Measurements from ENCODE around the gene UNC5A.

The UNC5A gene

DNA sequence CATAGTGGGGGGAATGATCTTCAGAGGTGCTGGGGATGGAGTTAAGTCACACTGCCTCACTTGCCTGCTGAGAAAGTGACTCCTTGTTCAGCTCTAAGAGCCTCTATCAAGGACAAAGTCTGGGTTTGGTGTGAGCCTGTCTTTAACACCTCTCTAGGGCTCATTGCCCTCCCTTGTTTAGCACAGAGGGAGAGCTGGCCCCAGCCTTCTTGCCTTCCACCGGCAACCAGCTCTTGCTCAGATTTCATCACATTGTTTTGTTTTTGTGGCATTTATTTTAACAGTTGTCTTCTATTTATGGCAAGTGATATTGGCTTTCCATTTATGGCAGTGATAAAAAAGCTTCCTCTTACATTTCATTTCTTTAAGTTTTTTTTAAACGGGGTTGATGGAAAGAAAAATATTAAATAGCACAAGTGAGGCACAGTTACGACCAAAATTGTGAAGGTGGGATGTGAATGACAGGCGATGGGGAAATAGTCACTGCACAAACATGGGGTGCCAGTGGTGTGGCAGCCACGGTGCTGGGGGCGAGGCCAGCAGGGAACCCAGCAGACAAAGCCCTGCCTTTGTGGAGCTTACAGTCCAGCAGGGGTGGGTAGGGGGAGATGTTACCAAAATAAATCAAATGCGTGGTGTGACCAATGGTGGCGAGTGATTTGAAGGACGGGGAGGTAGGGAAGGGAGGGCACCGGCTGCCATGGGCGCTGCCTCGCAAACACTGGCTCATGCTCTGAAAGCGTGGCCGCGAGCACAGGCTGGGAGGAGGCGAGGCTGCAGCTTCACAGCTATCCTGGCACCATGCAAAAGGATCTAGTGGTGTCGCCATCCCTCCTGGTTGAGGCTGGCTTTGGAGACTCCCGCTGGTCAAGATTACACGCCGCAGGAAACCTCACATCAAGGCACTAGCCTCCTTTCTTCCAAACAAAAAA lies 21.2 kb upstream of the UNC5A start:
- TF ChIP-seq GLIS3 (CRISPR knock-in tag; IDR thresholded peaks at IDR 0.05), result no peak
- TF ChIP-seq ZNF565 (CRISPR knock-in tag; conservative IDR thresholded peaks at IDR 0.05; ENCODE audit: low read depth), result no peak
- no peak for TF ChIP-seq ZFP3 (CRISPR knock-in tag; IDR thresholded peaks at IDR 0.05)
- no peak for TF ChIP-seq ZC3H10 (CRISPR knock-in tag; IDR thresholded peaks at IDR 0.05)
- no peak for TF ChIP-seq TOX (CRISPR knock-in tag; IDR thresholded peaks at IDR 0.05; ENCODE audit: borderline replicate concordance)
- no peak for TF ChIP-seq BACH2 (CRISPR knock-in tag; IDR thresholded peaks at IDR 0.05; ENCODE audit: borderline replicate concordance)
- TF ChIP-seq TSHZ2 (CRISPR knock-in tag; IDR thresholded peaks at IDR 0.05), result no peak
- ATAC-seq, result no peak

DNA sequence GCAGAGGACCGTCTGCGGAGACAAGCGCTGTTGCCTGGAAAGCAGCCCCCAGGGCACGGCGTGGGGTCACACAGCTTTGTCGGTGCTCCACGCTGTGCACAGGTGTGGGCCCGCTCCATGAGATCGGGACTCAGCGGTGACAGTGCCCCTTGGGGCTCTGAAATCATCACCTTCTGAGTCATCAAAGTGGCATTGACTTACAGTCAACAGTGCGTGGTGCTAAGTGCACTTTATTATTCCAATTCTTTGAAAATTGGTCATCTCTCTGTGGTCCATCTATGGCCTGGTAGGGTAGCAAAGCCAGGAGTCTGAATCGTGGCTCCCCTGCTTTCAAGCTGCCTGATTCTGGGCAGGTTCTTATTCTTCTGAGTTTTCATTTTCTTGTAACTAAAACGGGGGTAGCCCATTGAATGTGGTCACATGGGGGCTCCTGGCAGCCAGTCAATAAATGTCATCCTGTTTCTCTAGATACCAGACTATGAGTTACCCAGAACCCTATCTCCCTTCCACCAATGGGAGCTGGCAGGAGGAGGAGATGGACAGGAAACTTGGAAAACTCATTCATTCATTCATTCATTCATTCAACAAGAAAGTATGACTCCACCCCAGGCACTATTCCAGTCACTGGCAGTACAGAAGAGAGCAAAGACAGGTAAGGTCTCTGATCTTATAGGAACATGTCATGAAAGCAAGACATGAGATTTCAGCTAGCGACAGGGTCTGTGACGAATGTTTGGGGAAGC lies 20.3 kb upstream of the UNC5A start:
- no peak for ATAC-seq
- TF ChIP-seq BACH2 (CRISPR knock-in tag; IDR thresholded peaks at IDR 0.05; ENCODE audit: borderline replicate concordance) (no peak), ZFP30 (CRISPR knock-in tag; IDR thresholded peaks at IDR 0.05) (no peak), ESRRG (CRISPR knock-in tag; IDR thresholded peaks at IDR 0.05) (no peak), SNAI2 (CRISPR knock-in tag; IDR thresholded peaks at IDR 0.05) (no peak), ZFP3 (CRISPR knock-in tag; IDR thresholded peaks at IDR 0.05) (no peak), ZNF8 (CRISPR knock-in tag; IDR thresholded peaks at IDR 0.05) (no peak), TSHZ2 (CRISPR knock-in tag; IDR thresholded peaks at IDR 0.05) (no peak), ZNF565 (CRISPR knock-in tag; conservative IDR thresholded peaks at IDR 0.05; ENCODE audit: low read depth) (no peak), ISL1 (CRISPR knock-in tag; IDR thresholded peaks at IDR 0.05) (no peak), PATZ1 (CRISPR knock-in tag; IDR thresholded peaks at IDR 0.05; ENCODE audit: borderline replicate concordance) (no peak), ARNTL (CRISPR knock-in tag; IDR thresholded peaks at IDR 0.05; ENCODE audit: borderline replicate concordance, low read depth) (no peak), TOX (CRISPR knock-in tag; IDR thresholded peaks at IDR 0.05; ENCODE audit: borderline replicate concordance) (no peak), RARB (CRISPR knock-in tag; IDR thresholded peaks at IDR 0.05) (no peak), GLIS3 (CRISPR knock-in tag; IDR thresholded peaks at IDR 0.05) (no peak), ZNF70 (CRISPR knock-in tag; IDR thresholded peaks at IDR 0.05) (no peak)
- TF ChIP-seq, protein P1, sequence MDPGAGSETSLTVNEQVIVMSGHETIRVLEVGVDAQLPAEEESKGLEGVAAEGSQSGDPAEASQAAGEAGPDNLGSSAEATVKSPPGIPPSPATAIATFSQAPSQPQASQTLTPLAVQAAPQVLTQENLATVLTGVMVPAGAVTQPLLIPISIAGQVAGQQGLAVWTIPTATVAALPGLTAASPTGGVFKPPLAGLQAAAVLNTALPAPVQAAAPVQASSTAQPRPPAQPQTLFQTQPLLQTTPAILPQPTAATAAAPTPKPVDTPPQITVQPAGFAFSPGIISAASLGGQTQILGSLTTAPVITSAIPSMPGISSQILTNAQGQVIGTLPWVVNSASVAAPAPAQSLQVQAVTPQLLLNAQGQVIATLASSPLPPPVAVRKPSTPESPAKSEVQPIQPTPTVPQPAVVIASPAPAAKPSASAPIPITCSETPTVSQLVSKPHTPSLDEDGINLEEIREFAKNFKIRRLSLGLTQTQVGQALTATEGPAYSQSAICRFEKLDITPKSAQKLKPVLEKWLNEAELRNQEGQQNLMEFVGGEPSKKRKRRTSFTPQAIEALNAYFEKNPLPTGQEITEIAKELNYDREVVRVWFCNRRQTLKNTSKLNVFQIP (CRISPR knock-in tag; IDR thresholded peaks at IDR 0.05; ENCODE audit: borderline replicate concordance, low read depth), result no peak
- TF ChIP-seq, protein P2, sequence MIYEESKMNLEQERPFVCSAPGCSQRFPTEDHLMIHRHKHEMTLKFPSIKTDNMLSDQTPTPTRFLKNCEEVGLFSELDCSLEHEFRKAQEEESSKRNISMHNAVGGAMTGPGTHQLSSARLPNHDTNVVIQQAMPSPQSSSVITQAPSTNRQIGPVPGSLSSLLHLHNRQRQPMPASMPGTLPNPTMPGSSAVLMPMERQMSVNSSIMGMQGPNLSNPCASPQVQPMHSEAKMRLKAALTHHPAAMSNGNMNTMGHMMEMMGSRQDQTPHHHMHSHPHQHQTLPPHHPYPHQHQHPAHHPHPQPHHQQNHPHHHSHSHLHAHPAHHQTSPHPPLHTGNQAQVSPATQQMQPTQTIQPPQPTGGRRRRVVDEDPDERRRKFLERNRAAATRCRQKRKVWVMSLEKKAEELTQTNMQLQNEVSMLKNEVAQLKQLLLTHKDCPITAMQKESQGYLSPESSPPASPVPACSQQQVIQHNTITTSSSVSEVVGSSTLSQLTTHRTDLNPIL (CRISPR knock-in tag; IDR thresholded peaks at IDR 0.05; ENCODE audit: low read depth), result no peak
- TF ChIP-seq, protein P3, sequence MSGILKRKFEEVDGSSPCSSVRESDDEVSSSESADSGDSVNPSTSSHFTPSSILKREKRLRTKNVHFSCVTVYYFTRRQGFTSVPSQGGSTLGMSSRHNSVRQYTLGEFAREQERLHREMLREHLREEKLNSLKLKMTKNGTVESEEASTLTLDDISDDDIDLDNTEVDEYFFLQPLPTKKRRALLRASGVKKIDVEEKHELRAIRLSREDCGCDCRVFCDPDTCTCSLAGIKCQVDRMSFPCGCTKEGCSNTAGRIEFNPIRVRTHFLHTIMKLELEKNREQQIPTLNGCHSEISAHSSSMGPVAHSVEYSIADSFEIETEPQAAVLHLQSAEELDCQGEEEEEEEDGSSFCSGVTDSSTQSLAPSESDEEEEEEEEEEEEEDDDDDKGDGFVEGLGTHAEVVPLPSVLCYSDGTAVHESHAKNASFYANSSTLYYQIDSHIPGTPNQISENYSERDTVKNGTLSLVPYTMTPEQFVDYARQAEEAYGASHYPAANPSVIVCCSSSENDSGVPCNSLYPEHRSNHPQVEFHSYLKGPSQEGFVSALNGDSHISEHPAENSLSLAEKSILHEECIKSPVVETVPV (CRISPR knock-in tag; IDR thresholded peaks at IDR 0.05), result no peak

Measured in SK-N-SH treated with all-trans-retinoic acid at 6 μM for 48 hours (cell line).